Activated CD4-positive, alpha-beta memory T cell treated with anti-CD3 and anti-CD28 coated beads for 36 hours (primary cell): ENCODE data around the gene BET1. TPM values are rescaled to one million over a fixed set of nuclear protein-coding genes. Genes with fewer than 3 reads are reported as not detected.

Source experiments
- CTCF ChIA-PET: fragments of 350-600 bp; sonication (Branson Sonifier 250); formaldehyde crosslinking; loops from one replicate; lab custom pipeline; 2021; ENCODE audit warnings: antibody characterized with exemption, inconsistent platforms; lab: Charles Lee
- POLR2A ChIA-PET: fragments of 350-600 bp; sonication (Branson Sonifier 250); formaldehyde crosslinking; loops from one replicate; lab custom pipeline; 2021; ENCODE audit warnings: antibody characterized with exemption; lab: Charles Lee
- DNase-seq: peaks from one replicate; pipeline ENCODE4 v3.0.0-alpha.2; 2020
- H3K27ac Mint-ChIP-seq: one replicate; pipeline ENCODE4 v1.8.0; 2021; ENCODE audit warnings: mixed read lengths
- H3K27me3 Mint-ChIP-seq: one replicate; pipeline ENCODE4 v1.8.0; 2021; ENCODE audit warnings: mixed read lengths
- H3K36me3 Mint-ChIP-seq: one replicate; pipeline ENCODE4 v1.8.0; 2021; ENCODE audit warnings: mixed read lengths
- H3K4me1 Mint-ChIP-seq: one replicate; pipeline ENCODE4 v1.8.0; 2021; ENCODE audit warnings: low read depth, mixed read lengths
- H3K4me3 Mint-ChIP-seq: one replicate; pipeline ENCODE4 v1.8.0; 2021; ENCODE audit warnings: mild to moderate bottlenecking, mixed read lengths
- H3K9me3 Mint-ChIP-seq: one replicate; pipeline ENCODE4 v1.8.0; 2021; ENCODE audit warnings: mixed read lengths
- intact Hi-C: fragments of 100-400 bp; cut with micrococcal nuclease; formaldehyde crosslinking; loops from one replicate; pipeline ENCODE4 v1.15.1; 2023
- total RNA-seq, 2 experiments: library from RNA; stranded (reverse); gene quantifications; one replicate each; pipeline ENCODE4 v1.2.3, GENCODE V29; 2021

The BET1 gene
- total RNA-seq, 2 experiments from 2014 or later, result 19.3 to 20.5 TPM

GRCh38 chr7:93972029-93972725 lies 32.0 kb downstream of the BET1 start:
- Mint-ChIP-seq H3K9me3 (no peaks in the 10 kb centered on the region), H3K36me3 (peaks cover 2% of the 10 kb centered on the region), H3K4me3 (no peak overlapping the region), H3K27me3 (no peaks in the 10 kb centered on the region), H3K4me1 (no peaks in the 10 kb centered on the region), H3K27ac (no peak overlapping the region)
- DNase-seq, result no peak
- ChIA-PET CTCF (no interaction called here), POLR2A (no interaction called here)
- intact Hi-C loops, result no loop called here

GRCh38 chr7:93968911-93969620 lies 35.1 kb downstream of the BET1 start:
- no peak overlapping the region for H3K27ac Mint-ChIP-seq
- H3K4me1 Mint-ChIP-seq, result no peaks in the 10 kb centered on the region
- no peak overlapping the region for H3K4me3 Mint-ChIP-seq
- CTCF ChIA-PET, result no interaction called here
- H3K36me3 Mint-ChIP-seq, result peaks cover 3% of the 10 kb centered on the region
- POLR2A ChIA-PET, result no interaction called here
- no peaks in the 10 kb centered on the region for H3K9me3 Mint-ChIP-seq
- DNase-seq, result no peak
- no peaks in the 10 kb centered on the region for H3K27me3 Mint-ChIP-seq
- intact Hi-C loops, result no loop called here

- Mint-ChIP-seq H3K27me3 (no peaks in the 10 kb centered on the region), H3K9me3 (no peaks in the 10 kb centered on the region), H3K36me3 (peaks cover 3% of the 10 kb centered on the region), H3K4me1 (no peaks in the 10 kb centered on the region), H3K27ac (no peak overlapping the region), H3K4me3 (no peak overlapping the region)
- intact Hi-C loops, result no loop called here
- no peak for DNase-seq
- POLR2A ChIA-PET, result no interaction called here
- CTCF ChIA-PET, result no interaction called here
Measured at GRCh38 chr7:93964813-93965212, 39.3 kb downstream of the BET1 start.

GRCh38 chr7:93964262-93964661 lies 39.9 kb downstream of the BET1 start:
- no peak for DNase-seq
- Mint-ChIP-seq H3K36me3 (peaks cover 3% of the 10 kb centered on the region), H3K4me3 (no peak overlapping the region), H3K27me3 (no peaks in the 10 kb centered on the region), H3K4me1 (no peaks in the 10 kb centered on the region), H3K27ac (no peak overlapping the region), H3K9me3 (no peaks in the 10 kb centered on the region)
- CTCF ChIA-PET, result no interaction called here
- POLR2A ChIA-PET, result no interaction called here
- intact Hi-C loops, result no loop called here

- no peak for DNase-seq
- Mint-ChIP-seq H3K4me1 (no peaks in the 10 kb centered on the region), H3K36me3 (peaks cover 3% of the 10 kb centered on the region), H3K27me3 (no peaks in the 10 kb centered on the region), H3K9me3 (no peaks in the 10 kb centered on the region), H3K27ac (no peak overlapping the region), H3K4me3 (no peak overlapping the region)
- POLR2A ChIA-PET, result no interaction called here
- CTCF ChIA-PET, result no interaction called here
- intact Hi-C loops, result no loop called here
Measured at GRCh38 chr7:93960986-93961385, 43.2 kb downstream of the BET1 start.

- Mint-ChIP-seq H3K36me3 (no peaks in the 10 kb centered on the region), H3K4me3 (no peak overlapping the region), H3K27me3 (no peaks in the 10 kb centered on the region), H3K4me1 (no peaks in the 10 kb centered on the region), H3K9me3 (no peaks in the 10 kb centered on the region), H3K27ac (no peak overlapping the region)
- ChIA-PET POLR2A (no interaction called here), CTCF (no interaction called here)
- DNase-seq, result no peak
- intact Hi-C loops, result no loop called here
Measured at GRCh38 chr7:93958651-93959050, 45.5 kb downstream of the BET1 start.

- no peak for DNase-seq
- H3K27ac Mint-ChIP-seq, result no peak overlapping the region
- H3K36me3 Mint-ChIP-seq, result no peaks in the 10 kb centered on the region
- ChIA-PET POLR2A (no interaction called here), CTCF (no interaction called here)
- intact Hi-C loops, result no loop called here
- H3K9me3 Mint-ChIP-seq, result no peaks in the 10 kb centered on the region
- no peak overlapping the region for H3K4me3 Mint-ChIP-seq
- no peaks in the 10 kb centered on the region for H3K27me3 Mint-ChIP-seq
- H3K4me1 Mint-ChIP-seq, result no peaks in the 10 kb centered on the region
Measured at GRCh38 chr7:93958216-93958615, 45.9 kb downstream of the BET1 start.

- CTCF ChIA-PET, result no interaction called here
- Mint-ChIP-seq H3K27me3 (no peaks in the 10 kb centered on the region), H3K4me1 (no peaks in the 10 kb centered on the region)
Measured at GRCh38 chr7:93957767-93958166, 46.4 kb downstream of the BET1 start.

GRCh38 chr7:93955304-93955703 lies 48.9 kb downstream of the BET1 start:
- intact Hi-C loops, result no loop called here
- ChIA-PET CTCF (no interaction called here), POLR2A (no interaction called here)
- Mint-ChIP-seq H3K27me3 (no peaks in the 10 kb centered on the region), H3K9me3 (no peaks in the 10 kb centered on the region), H3K4me1 (no peaks in the 10 kb centered on the region), H3K27ac (no peak overlapping the region), H3K36me3 (no peaks in the 10 kb centered on the region), H3K4me3 (no peak overlapping the region)
- DNase-seq, result no peak

More at GRCh38 chr7:93957767-93958166, 46.4 kb downstream of the BET1 start:
- Mint-ChIP-seq H3K9me3 (no peaks in the 10 kb centered on the region), H3K27ac (no peak overlapping the region), H3K36me3 (no peaks in the 10 kb centered on the region), H3K4me3 (no peak overlapping the region)
- POLR2A ChIA-PET, result no interaction called here
- intact Hi-C loops, result no loop called here
- DNase-seq, result no peak

GRCh38 chr7:93949423-93949822 lies 54.7 kb downstream of the BET1 start:
- peaks cover 1% of the 10 kb centered on the region for H3K27me3 Mint-ChIP-seq
- H3K4me1 Mint-ChIP-seq, result no peaks in the 10 kb centered on the region
- ChIA-PET POLR2A (no interaction called here), CTCF (no interaction called here)
- DNase-seq, result no peak
- H3K27ac Mint-ChIP-seq, result no peak overlapping the region
- H3K36me3 Mint-ChIP-seq, result no peaks in the 10 kb centered on the region
- no peaks in the 10 kb centered on the region for H3K9me3 Mint-ChIP-seq
- H3K4me3 Mint-ChIP-seq, result no peak overlapping the region
- intact Hi-C loops, result no loop called here

- no peak overlapping the region for H3K4me3 Mint-ChIP-seq
- intact Hi-C loops, result no loop called here
- ChIA-PET POLR2A (no interaction called here), CTCF (no interaction called here)
- DNase-seq, result no peak
- H3K9me3 Mint-ChIP-seq, result no peaks in the 10 kb centered on the region
- no peaks in the 10 kb centered on the region for H3K36me3 Mint-ChIP-seq
- H3K4me1 Mint-ChIP-seq, result no peaks in the 10 kb centered on the region
- no peak overlapping the region for H3K27ac Mint-ChIP-seq
- H3K27me3 Mint-ChIP-seq, result peaks cover 1% of the 10 kb centered on the region
Measured at GRCh38 chr7:93948873-93949272, 55.3 kb downstream of the BET1 start.

- Mint-ChIP-seq H3K27me3 (peaks cover 1% of the 10 kb centered on the region), H3K27ac (no peak overlapping the region), H3K36me3 (no peaks in the 10 kb centered on the region), H3K4me1 (no peaks in the 10 kb centered on the region), H3K9me3 (no peaks in the 10 kb centered on the region), H3K4me3 (no peak overlapping the region)
- DNase-seq, result no peak
- ChIA-PET POLR2A (no interaction called here), CTCF (no interaction called here)
- intact Hi-C loops, result no loop called here
Measured at GRCh38 chr7:93948106-93948505, 56.0 kb downstream of the BET1 start.
